ENCODE results near the gene BCKDHB.

DNA sequence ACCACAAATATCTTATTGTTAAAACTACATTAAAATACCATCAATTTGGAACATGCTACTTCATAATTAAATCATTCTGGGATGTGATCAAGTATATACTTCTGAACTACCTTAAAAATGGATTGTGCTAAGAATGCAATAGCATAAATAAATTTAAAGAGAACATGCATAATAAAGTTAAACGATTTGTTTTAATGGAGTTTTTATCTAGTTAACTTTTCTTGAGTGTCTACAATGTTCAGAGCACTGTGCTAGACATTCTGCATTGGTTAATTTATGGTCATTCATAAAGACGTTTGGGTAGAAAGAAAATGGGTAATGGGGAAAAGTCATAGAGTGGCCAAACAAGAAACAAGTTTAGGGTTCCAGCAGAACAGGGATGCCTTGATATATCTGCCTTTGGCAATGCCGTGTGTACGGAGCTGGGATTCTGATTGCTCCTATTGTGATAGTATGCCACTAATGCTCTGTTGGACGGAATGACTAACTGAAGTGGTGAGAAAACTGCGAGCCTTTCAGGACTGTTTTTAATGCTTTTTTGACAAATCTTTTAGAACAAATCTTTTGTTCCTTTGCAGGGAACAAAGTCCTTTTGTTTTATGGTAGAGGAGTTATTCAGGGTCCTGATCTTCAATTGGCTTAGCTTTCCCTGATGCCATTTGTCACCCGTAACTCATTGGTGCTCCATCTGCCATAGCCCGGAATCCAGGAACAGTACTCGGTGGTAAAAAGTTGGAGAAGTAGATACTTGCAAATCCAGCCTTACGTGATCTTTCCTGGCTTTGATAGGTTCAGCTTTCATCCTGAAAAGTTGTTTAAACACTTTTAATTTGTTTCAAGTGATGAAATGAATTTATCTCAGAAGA is 162.6 kb downstream of the BCKDHB start:
- TF ChIP-seq CTCF (IDR thresholded peaks at IDR 0.05) (no peak), POLR2A (IDR thresholded peaks at IDR 0.05) (no peak)

Data from prostate gland (tissue), 2 donors.